ENCODE results near the gene LONP1.

Gene LONP1

DNA sequence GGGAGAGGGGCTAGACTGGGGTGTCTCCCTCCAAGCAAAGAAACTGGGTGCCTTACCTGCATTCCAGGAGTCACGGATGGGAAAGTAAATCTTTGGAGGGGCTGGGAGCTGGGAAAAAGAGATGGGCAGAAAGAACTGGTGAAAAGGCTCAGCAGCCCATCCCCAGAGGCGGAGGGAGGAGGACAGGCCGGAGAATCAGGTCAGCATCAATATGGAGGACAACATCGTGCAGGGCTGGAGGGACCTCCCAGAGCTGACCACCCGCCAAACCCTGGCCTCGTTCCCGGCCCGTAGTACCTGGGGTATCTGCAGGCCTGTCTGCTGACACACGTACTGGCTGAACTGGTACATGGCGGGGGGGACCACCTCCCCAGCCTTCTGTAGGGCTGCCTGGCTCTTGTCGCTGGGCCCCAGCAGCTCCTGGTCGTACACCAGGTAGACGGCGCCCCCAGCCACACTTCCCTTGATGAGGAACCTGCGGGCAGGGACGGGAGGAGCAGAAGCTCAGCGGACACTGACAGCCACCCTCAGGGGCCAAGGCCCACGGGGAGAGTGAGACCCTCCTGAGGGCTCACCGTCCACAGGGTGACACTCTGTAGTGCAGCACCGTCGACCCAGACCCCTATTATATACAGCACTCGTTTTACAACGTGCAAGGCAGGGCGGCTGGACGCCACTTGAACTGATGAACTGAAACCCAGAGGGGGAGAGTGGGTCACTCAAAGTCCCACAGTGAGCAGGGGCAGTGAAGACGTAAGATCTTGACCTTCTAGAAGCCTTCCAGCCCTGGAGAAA is 40.5 kb downstream of the LONP1 start:
- DNase-seq = no peak

DNA sequence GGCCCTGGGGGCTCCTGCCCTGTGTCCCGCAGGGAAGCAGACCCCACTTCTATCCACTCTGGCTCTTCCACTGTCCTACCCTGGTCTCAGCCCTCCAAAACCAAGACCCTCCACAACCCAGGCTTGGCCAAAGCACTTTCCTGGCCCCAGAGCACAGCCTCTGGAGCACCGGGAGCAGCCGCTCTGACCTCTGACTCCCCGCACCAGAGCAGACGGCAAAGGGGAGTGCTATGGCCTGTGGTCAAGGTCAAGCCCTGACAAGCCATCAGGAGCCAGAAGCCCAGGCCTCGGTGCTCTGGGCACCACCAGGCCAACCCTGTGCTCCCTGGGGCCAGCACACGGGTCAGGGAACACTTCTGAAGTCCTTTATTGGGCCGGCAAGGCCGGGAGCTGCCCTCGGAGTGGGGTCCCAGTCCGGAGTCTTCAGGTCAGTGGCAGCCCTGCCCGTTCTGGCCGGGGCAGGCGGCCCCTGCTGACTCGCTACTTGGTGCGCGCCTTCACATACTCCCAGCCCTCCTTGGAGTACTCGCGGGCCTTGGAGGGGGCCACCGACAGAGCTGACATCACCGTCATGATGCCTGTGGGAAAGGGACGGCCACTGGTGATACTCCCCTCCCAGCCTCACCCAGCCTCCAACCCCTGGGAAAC is 41.8 kb downstream of the LONP1 start:
- DNase-seq = no peak

DNA sequence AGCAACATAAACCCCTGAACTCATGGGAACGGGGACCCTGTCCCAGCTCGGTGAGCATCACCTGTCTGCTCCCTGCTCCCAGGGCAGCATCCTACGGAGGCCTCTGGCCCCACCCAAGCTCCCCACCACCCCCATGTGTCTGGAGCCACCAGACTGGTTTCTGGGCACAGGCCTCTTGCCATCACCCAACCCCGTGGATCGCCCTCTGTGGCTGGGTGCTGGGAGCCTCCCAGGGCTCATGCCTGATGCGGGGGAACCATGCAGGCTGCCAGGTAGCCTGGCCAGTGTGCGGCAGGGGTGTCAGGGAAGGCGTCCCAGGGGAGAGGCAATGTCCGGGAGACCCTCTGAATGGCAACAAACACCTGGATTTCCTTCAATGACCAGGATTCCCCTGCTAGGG is 42.4 kb downstream of the LONP1 start:
- no peak for DNase-seq

DNA sequence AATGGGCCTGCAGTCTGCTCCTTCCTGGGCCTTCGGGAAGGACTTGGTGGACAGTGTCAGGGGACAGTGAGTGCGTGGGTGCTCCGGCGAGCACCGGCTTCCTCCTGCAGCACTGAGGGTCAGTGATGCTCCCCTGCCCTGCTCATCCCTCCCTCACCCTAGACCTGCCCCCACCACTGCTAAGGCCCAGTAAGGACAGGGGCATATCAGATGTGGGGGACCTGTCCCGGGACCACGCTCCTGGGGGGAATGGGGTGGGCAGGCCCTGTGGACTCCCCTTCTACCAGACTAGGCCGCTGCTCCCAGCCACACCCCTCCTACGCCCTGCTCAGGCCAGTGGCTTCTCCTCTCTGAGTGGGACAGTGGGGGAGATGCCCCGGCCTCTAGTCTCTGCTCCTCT is 42.8 kb downstream of the LONP1 start:
- no peak for DNase-seq

DNA sequence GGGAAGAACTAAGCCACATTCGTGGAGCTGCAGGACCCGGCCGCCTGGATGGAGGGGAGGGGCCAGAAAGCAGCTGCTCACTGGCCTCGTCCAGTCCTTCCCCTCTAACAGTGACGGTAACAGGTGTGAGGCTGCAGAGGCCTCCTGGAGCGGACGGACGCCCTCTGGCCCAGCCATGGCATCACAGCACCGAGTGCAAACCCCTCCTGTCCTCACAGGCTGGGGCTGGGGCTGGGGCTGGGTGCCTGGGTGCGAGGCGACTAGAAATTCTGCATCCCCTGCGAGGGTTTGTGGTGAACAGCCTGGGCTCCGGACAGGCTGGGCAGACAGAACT is 43.2 kb downstream of the LONP1 start:
- no peak for DNase-seq

DNA sequence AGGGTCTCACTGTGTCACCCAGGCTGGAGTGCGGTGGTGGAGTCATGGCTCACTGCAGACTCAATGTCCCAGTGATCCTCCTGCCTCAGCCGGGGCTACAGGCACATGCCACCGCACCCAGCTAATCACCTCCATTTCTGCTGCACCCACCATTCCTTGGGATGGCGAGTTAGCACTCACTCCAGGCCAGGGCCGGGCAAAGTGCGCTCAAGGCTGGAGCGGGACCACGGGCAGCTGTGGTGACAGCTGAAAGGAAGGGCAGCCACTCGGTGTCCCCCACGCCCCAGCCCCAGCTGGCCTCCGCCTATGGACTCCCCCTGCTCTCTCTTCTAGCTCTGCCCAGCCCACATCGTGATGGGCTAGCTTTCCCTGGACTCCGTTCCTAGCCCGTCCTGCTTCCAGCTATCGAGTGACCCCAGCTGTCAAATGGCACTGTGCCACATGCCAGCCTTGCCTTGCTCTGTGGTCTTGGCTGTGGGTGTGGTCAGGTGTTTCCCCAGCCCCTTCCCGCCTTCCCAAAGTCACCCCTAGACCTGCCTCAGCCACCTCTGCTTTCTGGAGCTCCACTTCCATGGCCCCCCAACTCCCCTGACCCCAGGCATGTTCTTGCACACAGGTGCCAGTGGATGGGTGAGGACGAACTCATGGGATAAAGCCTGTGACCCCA is 43.7 kb downstream of the LONP1 start:
- DNase-seq = no peak

DNA sequence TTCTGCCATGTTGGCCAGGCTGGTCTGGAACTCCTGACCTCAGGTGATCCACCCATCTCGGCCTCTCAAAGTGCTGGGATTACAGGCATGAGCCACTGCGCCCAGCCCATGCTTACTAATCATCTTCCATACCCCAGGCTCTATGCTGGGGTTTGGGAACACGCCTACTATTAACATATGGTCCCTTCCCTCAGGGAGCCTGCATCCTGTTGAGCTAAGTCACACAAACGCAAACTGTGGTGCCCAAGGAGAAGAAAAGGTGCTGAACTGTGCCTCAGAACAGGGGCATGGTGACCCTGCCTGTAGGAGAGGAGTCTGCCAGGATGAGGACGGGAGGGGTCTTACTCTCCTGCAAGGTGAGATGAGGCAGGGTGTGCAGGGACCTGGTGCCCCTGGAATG is 45.2 kb downstream of the LONP1 start:
- no peak for DNase-seq

DNA sequence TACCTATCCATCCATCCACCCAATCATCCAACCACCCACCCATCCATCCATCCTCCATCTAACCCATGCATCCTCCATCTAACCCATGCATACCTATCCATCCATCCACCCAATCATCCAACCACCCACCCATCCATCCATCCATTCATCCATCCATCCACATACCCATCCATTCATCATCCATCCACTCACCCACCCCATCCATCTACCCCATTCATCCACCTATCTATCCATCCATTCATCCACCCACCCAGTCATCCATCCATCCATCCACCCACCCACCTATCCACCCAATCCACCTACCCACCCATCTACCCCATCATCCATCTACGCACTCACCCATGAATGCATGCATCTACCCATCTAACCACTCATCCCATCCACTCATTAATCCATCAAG is 46.2 kb downstream of the LONP1 start:
- no peak for DNase-seq

DNA sequence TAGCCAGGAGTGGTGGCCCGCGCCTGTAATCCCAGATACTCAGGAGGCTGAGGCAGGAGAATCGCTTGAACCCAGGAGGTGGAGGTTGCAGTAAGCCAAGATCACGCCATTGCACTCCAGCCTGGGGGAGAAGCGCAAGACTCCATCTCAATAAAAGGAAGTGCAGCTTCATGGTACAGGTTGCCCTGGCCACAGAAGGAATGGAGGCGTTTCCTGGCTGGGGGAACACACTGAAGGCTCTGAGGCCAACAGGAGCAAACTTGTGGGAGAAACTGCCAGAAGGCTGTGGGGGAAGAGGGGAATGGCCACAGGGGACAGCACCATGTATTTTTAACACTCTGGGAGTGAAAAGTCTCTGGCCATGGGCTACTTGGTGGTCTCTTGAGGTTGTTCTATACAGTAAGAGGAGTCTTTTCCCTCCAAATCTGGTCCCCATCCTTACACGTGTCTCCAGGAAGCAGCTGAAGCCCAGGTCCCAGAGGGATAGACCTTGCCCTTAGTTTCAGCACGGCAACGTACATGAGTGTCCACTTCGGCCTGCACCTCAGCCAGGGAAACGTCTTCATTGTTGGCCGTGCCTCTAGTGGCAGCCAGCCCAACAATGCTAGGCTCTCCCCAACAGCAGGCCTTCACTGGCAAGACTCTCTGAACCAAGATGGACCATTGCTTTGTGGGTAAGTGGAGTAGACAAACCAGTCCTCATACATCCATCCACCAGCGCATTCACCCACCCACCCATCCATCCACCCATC is 47.1 kb downstream of the LONP1 start:
- no peak for DNase-seq

DNA sequence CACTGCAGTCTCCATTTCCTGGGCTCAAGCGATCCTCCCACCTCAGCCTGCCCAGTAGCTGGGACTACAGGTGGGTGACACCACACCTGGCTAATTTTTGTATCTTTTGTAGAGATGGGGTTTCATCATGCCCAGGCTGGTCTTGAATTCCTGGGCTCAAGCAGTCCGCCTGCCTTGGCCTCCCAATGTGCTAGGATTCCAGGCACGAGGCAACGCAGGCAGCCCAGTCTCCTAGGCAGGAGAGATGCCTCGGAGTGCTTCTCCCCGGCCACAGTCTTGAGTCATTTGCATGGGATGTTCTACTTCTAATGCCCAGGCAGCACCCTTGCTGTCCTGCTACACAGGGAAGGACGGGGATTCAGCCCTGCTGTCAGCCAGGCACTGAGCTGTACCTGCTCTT is 48.3 kb downstream of the LONP1 start:
- DNase-seq = no peak

DNA sequence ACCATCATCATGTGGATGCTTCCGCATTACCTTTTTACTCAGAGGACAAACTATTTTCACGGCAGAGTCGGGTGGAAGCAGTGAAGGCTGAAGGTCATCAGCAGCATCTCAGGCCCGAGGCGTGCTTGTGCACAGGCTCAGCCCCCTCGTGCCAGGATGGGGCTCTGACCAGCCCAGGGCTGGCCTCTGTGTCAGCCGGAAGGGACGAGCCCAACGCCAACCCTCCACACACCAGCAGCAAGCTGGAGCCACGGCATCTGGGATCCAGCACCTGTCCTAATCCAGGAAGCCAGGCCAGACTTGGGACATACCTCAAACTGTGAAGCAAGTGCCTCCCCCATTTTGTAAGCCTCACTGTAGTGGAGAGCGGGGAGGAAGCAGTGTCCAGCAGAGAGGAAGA is 50.7 kb downstream of the LONP1 start:
- no peak for DNase-seq

DNA sequence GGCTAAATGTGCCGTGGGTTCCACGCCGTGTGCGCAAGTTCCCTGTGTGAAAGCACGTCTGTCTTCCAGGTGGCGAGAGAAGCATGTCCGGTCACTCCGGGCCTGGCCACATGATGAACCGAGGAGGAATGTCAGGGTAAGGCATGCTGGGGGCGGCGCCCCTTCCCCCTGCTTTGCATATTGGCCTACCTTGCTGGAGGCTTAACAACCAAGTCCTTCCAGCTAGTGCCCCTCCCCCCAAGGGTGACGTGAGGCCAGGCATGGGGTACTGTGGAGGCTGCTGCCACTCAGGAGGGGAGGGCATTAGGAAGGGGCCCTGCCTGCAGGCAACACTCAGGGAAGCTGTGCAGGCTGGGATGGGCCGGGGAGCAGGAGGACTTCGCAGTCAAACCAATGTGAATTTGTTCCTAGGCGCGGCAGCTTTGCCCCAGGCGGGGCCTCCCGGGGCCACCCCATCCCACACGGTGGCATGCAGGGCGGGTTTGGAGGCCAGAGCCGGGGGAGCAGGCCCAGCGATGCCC is 52.1 kb downstream of the LONP1 start:
- no peak for DNase-seq

DNA sequence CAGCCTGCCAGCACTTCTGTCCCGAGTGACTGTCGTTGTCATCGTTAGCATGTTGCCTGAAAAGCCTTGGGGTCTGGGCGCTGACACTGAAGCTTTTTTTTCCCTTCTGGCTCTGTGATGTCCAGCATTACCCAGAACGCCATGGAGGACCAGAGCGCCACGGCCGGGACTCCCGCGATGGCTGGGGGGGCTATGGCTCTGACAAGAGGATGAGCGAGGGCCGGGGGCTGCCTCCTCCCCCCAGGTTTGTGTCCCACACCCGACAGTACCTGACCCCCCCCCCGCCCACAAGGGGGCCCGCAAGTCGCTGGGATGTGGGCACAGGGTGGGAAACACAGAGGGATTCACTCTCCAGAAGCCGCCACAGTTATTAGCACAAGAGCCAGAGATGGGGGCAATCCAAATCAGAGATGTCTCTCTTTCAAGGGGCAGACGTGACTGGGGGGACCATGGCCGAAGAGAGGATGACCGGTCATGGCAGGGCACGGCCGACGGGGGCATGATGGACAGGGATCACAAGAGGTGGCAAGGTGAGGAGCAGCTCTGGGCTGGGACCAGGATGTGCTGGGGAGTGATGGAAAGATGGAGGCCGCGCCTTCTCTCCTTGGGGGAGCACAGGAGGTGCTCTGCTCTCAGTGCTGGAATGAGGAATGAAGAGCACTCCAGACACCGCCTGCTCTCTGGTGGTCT is 52.9 kb downstream of the LONP1 start:
- DNase-seq = no peak

DNA sequence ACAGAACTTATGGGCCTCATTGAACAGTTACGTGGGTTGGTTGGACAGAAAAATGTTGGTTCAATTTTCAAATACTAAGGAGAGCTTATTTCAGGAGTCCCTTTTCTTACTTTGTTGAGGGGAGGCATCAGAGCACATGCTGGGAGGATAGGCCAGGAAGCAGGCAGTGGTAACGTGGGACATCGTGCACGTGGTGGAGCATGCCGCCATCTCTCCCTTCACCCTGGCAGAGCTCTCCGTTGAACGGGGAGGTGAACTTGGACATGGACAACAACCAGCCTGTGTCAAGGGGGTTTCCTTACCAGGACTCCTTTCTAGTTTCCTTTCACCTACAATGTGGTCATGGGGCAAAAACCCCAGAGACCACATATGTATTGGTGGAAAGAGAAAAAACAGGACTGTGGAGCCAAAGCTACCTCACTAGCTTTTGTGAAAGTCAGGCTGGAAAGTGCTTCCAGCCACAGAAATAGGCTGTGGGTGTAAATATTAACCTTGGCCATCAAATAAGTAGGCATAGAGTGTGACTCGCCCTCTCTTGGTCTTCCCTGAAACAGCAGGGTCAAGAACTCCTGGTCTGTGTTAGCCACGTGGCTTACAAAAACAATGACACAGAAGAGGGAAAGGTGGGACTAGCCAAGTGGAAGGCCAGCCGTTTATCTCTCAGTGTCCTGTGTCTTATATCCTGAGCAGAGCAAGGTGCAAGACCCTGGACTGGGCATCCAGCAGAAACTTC is 54.0 kb downstream of the LONP1 start:
- no peak for DNase-seq

DNA sequence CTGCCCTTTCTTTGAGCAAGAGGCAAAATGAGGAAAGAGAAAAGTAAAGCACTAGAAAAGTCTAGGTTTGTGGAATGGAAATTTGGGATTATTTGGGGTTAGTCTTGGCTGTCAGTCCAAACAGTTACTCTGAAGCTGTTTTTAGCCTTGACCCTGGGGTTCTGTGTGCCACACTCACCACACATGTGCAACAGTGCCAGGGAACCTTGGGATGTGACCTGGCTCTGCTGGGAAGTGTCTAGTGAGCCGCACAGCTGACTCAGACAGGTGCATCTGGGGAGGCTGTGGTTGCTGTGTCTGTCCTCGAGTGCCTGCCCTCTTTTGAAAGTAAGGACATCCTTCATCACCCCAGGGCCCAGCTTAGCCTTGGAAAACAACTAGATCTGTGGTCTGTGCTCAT is 55.4 kb downstream of the LONP1 start:
- no peak for DNase-seq

DNA sequence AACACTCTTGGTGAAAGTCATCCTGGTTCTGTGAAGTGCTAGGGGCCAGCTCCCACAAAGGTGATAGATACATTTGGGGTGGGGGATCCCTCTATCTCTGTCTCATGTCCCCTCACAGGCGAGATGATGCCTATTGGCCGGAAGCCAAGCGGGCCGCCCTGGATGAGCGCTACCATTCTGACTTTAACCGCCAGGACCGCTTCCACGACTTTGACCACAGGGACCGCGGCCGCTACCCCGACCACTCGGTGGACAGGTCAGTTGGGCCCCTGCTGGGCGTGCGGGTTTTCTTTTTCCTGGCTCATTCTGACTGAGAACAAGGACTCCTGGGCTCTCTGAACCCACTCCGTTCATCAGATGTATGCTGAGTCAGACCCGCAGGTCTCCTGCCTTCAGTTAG is 56.0 kb downstream of the LONP1 start:
- DNase-seq = no peak

DNA sequence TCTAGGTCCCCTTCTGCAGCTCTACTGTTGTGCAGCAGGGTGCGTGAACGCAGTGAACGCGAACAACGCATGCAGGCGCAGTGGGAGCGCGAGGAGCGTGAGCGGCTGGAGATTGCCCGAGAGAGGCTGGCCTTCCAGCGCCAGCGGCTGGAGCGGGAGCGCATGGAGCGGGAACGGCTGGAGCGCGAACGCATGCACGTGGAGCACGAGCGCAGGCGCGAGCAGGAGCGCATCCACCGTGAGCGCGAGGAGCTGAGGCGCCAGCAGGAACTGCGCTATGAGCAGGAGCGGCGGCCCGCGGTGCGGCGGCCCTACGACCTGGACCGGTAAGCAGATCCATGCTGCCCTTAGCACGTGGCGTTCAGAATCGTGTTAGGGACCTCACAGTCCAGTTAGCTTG is 58.5 kb downstream of the LONP1 start:
- no peak for DNase-seq

DNA sequence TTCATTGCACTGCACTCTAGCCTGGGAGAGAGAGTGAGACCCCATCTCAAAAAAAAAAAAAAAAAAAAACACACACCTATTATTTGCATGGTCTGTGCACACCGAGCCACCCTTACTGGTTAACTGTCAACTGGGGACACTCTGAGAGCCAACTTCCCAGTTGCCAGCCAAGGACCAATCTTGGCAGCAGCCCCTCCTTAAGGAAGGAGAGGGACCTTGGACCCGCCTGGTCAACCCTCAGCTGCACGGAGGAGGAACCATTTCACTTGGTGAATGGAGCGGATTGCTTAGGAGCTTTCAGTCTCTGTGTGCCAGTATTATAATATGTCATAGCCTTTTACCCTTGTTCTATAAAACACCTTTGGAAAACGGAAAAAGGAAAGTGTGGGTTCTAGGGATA is 64.5 kb downstream of the LONP1 start:
- no peak for DNase-seq

DNA sequence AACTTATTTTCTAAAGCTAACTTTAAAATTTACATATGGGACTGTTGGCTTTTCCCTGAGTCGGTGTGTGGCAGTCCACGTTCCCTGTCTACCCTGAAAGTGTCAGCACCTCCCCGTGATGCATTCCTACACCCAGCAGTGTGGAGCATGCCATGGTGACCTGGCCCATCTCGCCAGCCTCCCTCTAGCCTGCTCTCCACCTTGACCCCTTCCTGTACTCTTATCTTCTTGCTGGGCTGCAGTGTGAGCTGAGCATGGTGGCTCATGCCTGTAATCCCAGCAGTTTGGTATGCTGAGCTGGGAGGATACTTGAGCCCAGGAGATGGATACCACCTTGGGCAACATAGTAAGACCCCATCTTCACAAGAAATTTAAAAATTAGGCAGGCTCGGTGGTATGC is 65.0 kb downstream of the LONP1 start:
- DNase-seq = no peak

DNA sequence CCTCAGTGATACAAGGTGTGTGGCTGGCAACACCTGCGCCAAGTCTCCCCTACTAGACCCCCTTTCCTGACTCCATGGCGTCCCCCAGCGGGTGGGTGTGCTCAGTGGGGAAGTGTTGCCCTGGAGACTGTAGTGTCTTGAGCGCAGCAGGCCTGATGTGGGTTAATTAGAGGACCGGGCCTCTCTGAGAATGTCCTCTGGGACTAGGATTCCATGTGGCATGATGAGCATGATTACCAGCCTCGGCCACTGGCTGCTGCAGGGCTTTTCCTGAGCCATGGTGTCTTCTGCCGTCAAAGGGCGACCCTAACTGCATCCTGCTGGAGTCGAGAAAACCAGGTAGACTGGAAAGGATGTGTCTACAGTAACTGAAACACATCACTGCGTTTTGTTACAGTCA is 67.7 kb downstream of the LONP1 start:
- DNase-seq = no peak

DNA sequence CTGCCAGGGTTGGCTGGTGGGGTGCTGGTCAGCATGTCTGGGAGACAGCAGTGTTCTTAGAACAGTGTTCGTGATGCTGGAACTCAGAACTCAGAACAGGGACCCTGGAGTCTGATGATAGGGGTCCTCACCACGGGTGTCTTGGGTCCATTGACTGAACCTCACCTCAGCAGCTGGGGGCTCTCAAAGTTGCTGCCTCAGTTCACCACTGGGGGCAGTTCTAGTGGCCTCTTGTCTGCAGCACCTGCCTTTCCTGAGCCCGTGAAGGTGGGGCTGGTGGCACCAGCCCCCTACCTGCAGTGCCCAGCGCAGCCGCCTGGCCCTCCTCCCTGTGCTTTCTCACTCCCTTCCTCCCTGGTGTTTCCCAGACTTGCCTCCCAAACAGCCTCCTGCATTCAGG is 68.6 kb downstream of the LONP1 start:
- DNase-seq = no peak

DNA sequence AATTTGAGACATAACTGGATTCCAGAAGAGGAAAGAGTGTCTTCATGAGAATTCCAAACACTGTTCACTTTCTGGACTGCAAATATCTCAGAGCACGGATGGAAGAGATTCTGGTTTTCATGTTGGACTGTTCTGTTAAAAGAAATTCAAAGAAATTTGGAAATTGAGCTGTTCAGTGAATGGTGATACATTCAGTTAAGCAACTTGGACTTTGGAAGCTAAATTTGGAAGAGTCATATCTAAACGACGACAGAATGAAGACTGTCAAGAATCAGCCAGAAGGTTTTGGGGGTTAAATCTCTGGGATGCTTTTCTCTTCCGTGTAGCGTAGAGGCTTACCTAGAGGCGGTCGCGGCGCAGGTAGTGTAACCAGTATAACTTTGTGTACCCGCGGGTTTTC is 71.5 kb downstream of the LONP1 start:
- DNase-seq = no peak
